Hematopoietic multipotent progenitor cell treated with erythropoietin and hydrocortisone succinate and interleukin-3 and kit ligand, for 15 days (in vitro differentiated cells): ENCODE data around the gene FAM168A.
"Not testable (repeated sequence)": the region's sequence is repeated elsewhere in the genome, so short reads cannot be mapped to it uniquely, and the experiment has no call there.

Source experiments
- DNase-seq: peaks from one replicate; pipeline ENCODE4 v3.0.0-alpha.2; 2015; ENCODE audit warnings: low spot score

FAM168A gene

GRCh38 chr11:73592640-73593039 is 5.3 kb downstream of the FAM168A start:
- no peak for DNase-seq

GRCh38 chr11:73591743-73592142 is 6.2 kb downstream of the FAM168A start:
- no peak for DNase-seq

GRCh38 chr11:73590991-73591390 is 6.9 kb downstream of the FAM168A start:
- no peak for DNase-seq

- DNase-seq = no peak
Observed at GRCh38 chr11:73586791-73587190, 11.1 kb downstream of the FAM168A start.

- no peak for DNase-seq
Observed at GRCh38 chr11:73585834-73586575, 11.9 kb downstream of the FAM168A start.

- DNase-seq = no peak
Observed at GRCh38 chr11:73584831-73585230, 13.1 kb downstream of the FAM168A start.

- no peak for DNase-seq
Observed at GRCh38 chr11:73582653-73583052, 15.3 kb downstream of the FAM168A start.

GRCh38 chr11:73580749-73581148 is 17.2 kb downstream of the FAM168A start:
- not testable (repeated sequence) for DNase-seq

- no peak for DNase-seq
Observed at GRCh38 chr11:73579641-73580434, 18.1 kb downstream of the FAM168A start.

GRCh38 chr11:73578592-73579185 is 19.2 kb downstream of the FAM168A start:
- no peak for DNase-seq

GRCh38 chr11:73577496-73577917 is 20.4 kb downstream of the FAM168A start:
- DNase-seq = no peak

- DNase-seq = no peak
Observed at GRCh38 chr11:73576185-73576614, 21.7 kb downstream of the FAM168A start.

- DNase-seq = not testable (repeated sequence)
Observed at GRCh38 chr11:73571982-73572381, 25.9 kb downstream of the FAM168A start.

GRCh38 chr11:73570415-73571114 is 27.3 kb downstream of the FAM168A start:
- no peak for DNase-seq

- no peak for DNase-seq
Observed at GRCh38 chr11:73566977-73567755, 30.7 kb downstream of the FAM168A start.

- DNase-seq = no peak
Observed at GRCh38 chr11:73566422-73566821, 31.5 kb downstream of the FAM168A start.

- no peak for DNase-seq
Observed at GRCh38 chr11:73565804-73566203, 32.1 kb downstream of the FAM168A start.

GRCh38 chr11:73564903-73565302 is 33.0 kb downstream of the FAM168A start:
- no peak for DNase-seq

- no peak for DNase-seq
Observed at GRCh38 chr11:73563539-73564200, 34.2 kb downstream of the FAM168A start.

GRCh38 chr11:73559743-73560142 is 38.2 kb downstream of the FAM168A start:
- DNase-seq = no peak

GRCh38 chr11:73556966-73557365 is 40.9 kb downstream of the FAM168A start:
- no peak for DNase-seq
